Measurements from ENCODE around the gene HOMEZ. TPM values are rescaled to one million over a fixed set of nuclear protein-coding genes. Genes with fewer than 3 reads are reported as not detected.
"Not testable (repeated sequence)": the region's sequence is repeated elsewhere in the genome, so short reads cannot be mapped to it uniquely, and the experiment has no call there.

HOMEZ gene
- total RNA-seq, 6 experiments from 2014 or later = 7.3 to 9.2 (median 7.5) TPM

GRCh38 chr14:23237772-23238594 lies 47.9 kb downstream of the HOMEZ start, which contains the start of gene RNF212B:
Gene RNF212B, plus strand, starts transcription at chr14:23237936. Its CDS starts 2,410 bp downstream, at chr14:23240346.
- H3K27ac Mint-ChIP-seq = no peak within 1 kb of the TSS
- H3K9me3 Mint-ChIP-seq = no peaks in the 10 kb centered on the region
- TF ChIP-seq CTCF (IDR thresholded peaks at IDR 0.05) = no peak
- DNase-seq = peak; percentile 10
- H3K27me3 Mint-ChIP-seq (ENCODE audit: insufficient read depth) = peaks cover 22% of the 10 kb centered on the region
- no peaks in the 10 kb centered on the region for H3K36me3 Mint-ChIP-seq (ENCODE audit: low read depth)
- H3K4me1 Mint-ChIP-seq (ENCODE audit: low read depth) = peaks cover 7% of the 10 kb centered on the region
- H3K4me3 Mint-ChIP-seq = peak within 1 kb of the TSS; percentile 77

- DNase-seq, H3K27ac Mint-ChIP-seq: not testable (repeated sequence)
Observed at GRCh38 chr14:23232241-23232808, 53.6 kb downstream of the HOMEZ start.

GRCh38 chr14:23228812-23229211 lies 57.1 kb downstream of the HOMEZ start:
- Mint-ChIP-seq H3K9me3 (peaks cover 5% of the 10 kb centered on the region; the same call in 1 of the 2 replicates), H3K36me3 (ENCODE audit: low read depth) (peaks cover 8% of the 10 kb centered on the region), H3K4me3 (no peak overlapping the region), H3K27ac (no peak overlapping the region), H3K4me1 (ENCODE audit: low read depth) (no peaks in the 10 kb centered on the region), H3K27me3 (ENCODE audit: insufficient read depth) (peaks cover 10% of the 10 kb centered on the region)
- DNase-seq = no peak
- no peak for TF ChIP-seq CTCF (IDR thresholded peaks at IDR 0.05)

More at GRCh38 chr14:23232241-23232808, 53.6 kb downstream of the HOMEZ start:
- not testable (repeated sequence) for H3K36me3 Mint-ChIP-seq (ENCODE audit: low read depth); H3K4me1 Mint-ChIP-seq (ENCODE audit: low read depth); H3K4me3 Mint-ChIP-seq; H3K9me3 Mint-ChIP-seq
- H3K27me3 Mint-ChIP-seq (ENCODE audit: insufficient read depth) = peaks cover 12% of the 10 kb centered on the region

- peaks cover 14% of the 10 kb centered on the region for H3K27me3 Mint-ChIP-seq (ENCODE audit: insufficient read depth)
- TF ChIP-seq CTCF (IDR thresholded peaks at IDR 0.05) = no peak
- H3K36me3 Mint-ChIP-seq (ENCODE audit: low read depth) = peaks cover 8% of the 10 kb centered on the region
- H3K4me1 Mint-ChIP-seq (ENCODE audit: low read depth) = no peaks in the 10 kb centered on the region
- DNase-seq = no peak
- H3K4me3 Mint-ChIP-seq = no peak overlapping the region
- peaks cover 5% of the 10 kb centered on the region; the same call in 1 of the 2 replicates for H3K9me3 Mint-ChIP-seq
- H3K27ac Mint-ChIP-seq = no peak overlapping the region
Observed at GRCh38 chr14:23227566-23227965, 58.4 kb downstream of the HOMEZ start.

- not testable (repeated sequence) for H3K4me1 Mint-ChIP-seq (ENCODE audit: low read depth); H3K36me3 Mint-ChIP-seq (ENCODE audit: low read depth); H3K4me3 Mint-ChIP-seq; H3K9me3 Mint-ChIP-seq; H3K27ac Mint-ChIP-seq; DNase-seq
- peaks cover 24% of the 10 kb centered on the region for H3K27me3 Mint-ChIP-seq (ENCODE audit: insufficient read depth)
Observed at GRCh38 chr14:23224958-23225357, 61.0 kb downstream of the HOMEZ start.

Other genes starting within 250 kb of the HOMEZ start
- gene PSMB11, start 243.9 kb downstream of the HOMEZ start, total RNA-seq (2021; fragmentation: NEBNext Ultra II Directional; extraction: Animal tissue kit (Norgen Biotek cat#: 25700)) = under 1 TPM in 1 of 6 experiments, not detected in 5; 0.12 TPM
- 10 to 100 TPM in 1 of 6 experiments, 1 to 10 TPM in 5; 6.4 to 11.2 (median 8.3) TPM for gene CDH24, start 228.6 kb downstream of the HOMEZ start, total RNA-seq (2021; fragmentation: NEBNext Ultra II Directional; extraction: Animal tissue kit (Norgen Biotek cat#: 25700))
- gene ACIN1, start 191.0 kb downstream of the HOMEZ start, total RNA-seq (2021; fragmentation: NEBNext Ultra II Directional; extraction: Animal tissue kit (Norgen Biotek cat#: 25700)) = 100 to 1,000 TPM; 128 to 150 (median 142) TPM
- 100 to 1,000 TPM in 4 of 6 experiments, 10 to 100 TPM in 2; 85.0 to 117 (median 103) TPM for gene C14orf119, start 190.6 kb downstream of the HOMEZ start, total RNA-seq (2021; fragmentation: NEBNext Ultra II Directional; extraction: Animal tissue kit (Norgen Biotek cat#: 25700))
- gene CIROP, start 181.1 kb downstream of the HOMEZ start, total RNA-seq (2021; fragmentation: NEBNext Ultra II Directional; extraction: Animal tissue kit (Norgen Biotek cat#: 25700)) = not detected
- not detected for gene CEBPE, start 166.9 kb downstream of the HOMEZ start, total RNA-seq (2021; fragmentation: NEBNext Ultra II Directional; extraction: Animal tissue kit (Norgen Biotek cat#: 25700))
- 10 to 100 TPM; 13.0 to 24.2 (median 23.3) TPM for gene SLC7A8, start 102.5 kb downstream of the HOMEZ start, total RNA-seq (2021; fragmentation: NEBNext Ultra II Directional; extraction: Animal tissue kit (Norgen Biotek cat#: 25700))
- gene RNF212B, start 48.2 kb downstream of the HOMEZ start, total RNA-seq (2021; fragmentation: NEBNext Ultra II Directional; extraction: Animal tissue kit (Norgen Biotek cat#: 25700)) = not detected
- gene PPP1R3E, start 16.7 kb upstream of the HOMEZ start, total RNA-seq (2021; fragmentation: NEBNext Ultra II Directional; extraction: Animal tissue kit (Norgen Biotek cat#: 25700)) = 1 to 10 TPM; 2.3 to 3.8 (median 2.6) TPM
- gene BCL2L2, start 20.7 kb upstream of the HOMEZ start, total RNA-seq (2021; fragmentation: NEBNext Ultra II Directional; extraction: Animal tissue kit (Norgen Biotek cat#: 25700)) = 10 to 100 TPM; 28.7 to 32.4 (median 31.1) TPM
- 100 to 1,000 TPM; 128 to 147 (median 137) TPM for gene PABPN1, start 35.3 kb upstream of the HOMEZ start, total RNA-seq (2021; fragmentation: NEBNext Ultra II Directional; extraction: Animal tissue kit (Norgen Biotek cat#: 25700))
- 10 to 100 TPM; 11.7 to 15.6 (median 13.1) TPM for gene SLC22A17, start 66.8 kb upstream of the HOMEZ start, total RNA-seq (2021; fragmentation: NEBNext Ultra II Directional; extraction: Animal tissue kit (Norgen Biotek cat#: 25700))
- gene EFS, start 79.0 kb upstream of the HOMEZ start, total RNA-seq (2021; fragmentation: NEBNext Ultra II Directional; extraction: Animal tissue kit (Norgen Biotek cat#: 25700)) = 10 to 100 TPM in 5 of 6 experiments, 1 to 10 TPM in 1; 8.8 to 13.5 (median 12.3) TPM
- gene IL25, start 86.7 kb upstream of the HOMEZ start, total RNA-seq (2021; fragmentation: NEBNext Ultra II Directional; extraction: Animal tissue kit (Norgen Biotek cat#: 25700)) = not detected
- not detected for gene CMTM5, start 90.9 kb upstream of the HOMEZ start, total RNA-seq (2021; fragmentation: NEBNext Ultra II Directional; extraction: Animal tissue kit (Norgen Biotek cat#: 25700))
- not detected for gene MYH6, start 122.1 kb upstream of the HOMEZ start, total RNA-seq (2021; fragmentation: NEBNext Ultra II Directional; extraction: Animal tissue kit (Norgen Biotek cat#: 25700))
- not detected for gene MYH7, start 149.5 kb upstream of the HOMEZ start, total RNA-seq (2021; fragmentation: NEBNext Ultra II Directional; extraction: Animal tissue kit (Norgen Biotek cat#: 25700))
- 10 to 100 TPM; 22.6 to 29.9 (median 24.1) TPM for gene NGDN, start 183.6 kb upstream of the HOMEZ start, total RNA-seq (2021; fragmentation: NEBNext Ultra II Directional; extraction: Animal tissue kit (Norgen Biotek cat#: 25700))